Fibroblast of mammary gland (primary cell): ENCODE data around the gene GLRA2.

Experiments used
- DNase-seq: peaks from one replicate; pipeline ENCODE4 v3.0.0-alpha.2; 2010; ENCODE audit warnings: low read depth
- H3K4me3 ChIP-seq: 2 replicates; pipeline ENCODE4 v1.5.1; 2011; ENCODE audit warnings: low read depth, mild to moderate bottlenecking, low read length, moderate library complexity; ENCODE audit not compliant: control insufficient read depth
- TF ChIP-seq, protein P1 (sequence below): conservative IDR thresholded peaks from 2 replicates; pipeline ENCODE4 v1.5.1; 2011; ENCODE audit warnings: low read depth, low read length, inconsistent platforms; ENCODE audit not compliant: control insufficient read depth, insufficient read depth

GLRA2 gene

DNA sequence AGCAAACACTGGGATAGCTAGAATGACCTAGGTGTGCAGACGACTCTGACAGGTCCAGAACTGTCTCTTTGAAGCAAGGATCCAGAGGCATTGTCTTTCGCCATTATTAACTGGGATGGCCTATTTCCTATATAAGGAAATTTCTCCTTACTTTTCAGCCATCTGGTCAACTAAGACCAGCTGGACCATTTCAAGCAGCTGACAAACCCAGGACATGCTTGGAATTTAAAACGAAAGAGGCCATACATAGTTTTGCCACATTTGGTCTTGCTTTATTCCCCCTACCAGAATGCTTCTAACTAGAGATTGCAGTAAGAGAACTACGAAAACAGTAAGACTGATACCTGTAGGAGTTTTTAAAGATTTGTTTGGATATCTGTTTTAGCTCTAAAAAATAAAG, 87.0 kb downstream of the GLRA2 start:
- TF ChIP-seq, protein P1, sequence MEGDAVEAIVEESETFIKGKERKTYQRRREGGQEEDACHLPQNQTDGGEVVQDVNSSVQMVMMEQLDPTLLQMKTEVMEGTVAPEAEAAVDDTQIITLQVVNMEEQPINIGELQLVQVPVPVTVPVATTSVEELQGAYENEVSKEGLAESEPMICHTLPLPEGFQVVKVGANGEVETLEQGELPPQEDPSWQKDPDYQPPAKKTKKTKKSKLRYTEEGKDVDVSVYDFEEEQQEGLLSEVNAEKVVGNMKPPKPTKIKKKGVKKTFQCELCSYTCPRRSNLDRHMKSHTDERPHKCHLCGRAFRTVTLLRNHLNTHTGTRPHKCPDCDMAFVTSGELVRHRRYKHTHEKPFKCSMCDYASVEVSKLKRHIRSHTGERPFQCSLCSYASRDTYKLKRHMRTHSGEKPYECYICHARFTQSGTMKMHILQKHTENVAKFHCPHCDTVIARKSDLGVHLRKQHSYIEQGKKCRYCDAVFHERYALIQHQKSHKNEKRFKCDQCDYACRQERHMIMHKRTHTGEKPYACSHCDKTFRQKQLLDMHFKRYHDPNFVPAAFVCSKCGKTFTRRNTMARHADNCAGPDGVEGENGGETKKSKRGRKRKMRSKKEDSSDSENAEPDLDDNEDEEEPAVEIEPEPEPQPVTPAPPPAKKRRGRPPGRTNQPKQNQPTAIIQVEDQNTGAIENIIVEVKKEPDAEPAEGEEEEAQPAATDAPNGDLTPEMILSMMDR: no peak
- H3K4me3 ChIP-seq: no peak overlapping the region
- no peak for DNase-seq

DNA sequence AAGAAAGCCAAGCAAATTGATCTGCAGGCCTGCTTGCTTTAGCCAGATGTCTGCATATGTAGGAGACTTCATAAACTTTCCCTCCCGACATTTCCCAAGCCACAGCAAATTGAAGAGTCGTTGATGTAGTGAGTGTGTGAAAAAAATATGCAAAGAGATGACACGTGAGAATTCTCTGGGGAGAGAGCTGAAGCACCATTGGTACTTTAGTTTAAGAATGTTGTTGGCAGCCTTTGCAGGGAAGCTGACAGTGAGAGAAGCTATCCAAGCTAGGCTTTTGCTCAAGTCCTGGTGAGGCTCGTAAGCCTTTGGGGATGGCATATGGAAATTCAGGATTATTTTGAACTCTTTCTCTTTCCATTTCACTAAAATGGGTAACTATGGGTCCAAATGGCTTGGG, 87.5 kb downstream of the GLRA2 start:
- TF ChIP-seq, protein P1: no peak
- H3K4me3 ChIP-seq: no peak overlapping the region
- peak; percentile 38 for DNase-seq

DNA sequence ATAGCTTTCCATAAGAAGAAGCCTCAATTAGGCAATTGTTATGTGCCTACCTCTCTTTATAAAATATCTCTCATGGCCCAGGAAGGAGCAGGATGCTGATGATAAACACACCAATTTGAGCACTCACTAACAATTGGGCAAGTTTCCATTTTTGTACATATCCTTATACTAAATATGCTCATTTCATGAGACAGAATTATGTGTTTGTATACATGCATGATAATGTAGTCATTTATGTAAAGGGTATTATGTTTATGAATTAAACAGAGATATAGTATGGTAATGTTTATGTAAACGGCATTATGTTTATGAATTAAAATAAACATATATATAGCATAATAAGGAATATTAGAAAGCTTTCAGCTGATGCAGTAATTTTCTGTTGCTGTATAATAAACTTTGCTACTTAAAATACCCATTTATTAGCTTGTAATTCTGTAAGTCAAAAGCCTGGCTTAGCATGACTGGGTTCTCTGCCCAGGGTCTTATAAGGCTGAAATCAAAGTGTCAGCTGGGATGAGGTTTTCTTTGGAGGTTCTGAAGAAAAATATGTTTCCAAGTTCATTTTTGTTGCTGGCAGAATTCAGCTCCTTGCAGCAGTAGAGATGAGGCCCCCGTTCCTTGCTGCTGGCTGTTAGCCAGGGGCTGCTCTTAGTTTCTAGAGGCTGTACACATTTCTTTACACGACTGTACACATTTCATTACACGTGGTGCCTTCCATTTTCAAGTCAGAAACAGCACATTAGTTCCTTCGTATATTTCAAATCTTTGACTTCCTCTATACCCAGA, 89.0 kb downstream of the GLRA2 start:
- no peak for DNase-seq
- TF ChIP-seq, protein P1: no peak
- no peak overlapping the region for H3K4me3 ChIP-seq

DNA sequence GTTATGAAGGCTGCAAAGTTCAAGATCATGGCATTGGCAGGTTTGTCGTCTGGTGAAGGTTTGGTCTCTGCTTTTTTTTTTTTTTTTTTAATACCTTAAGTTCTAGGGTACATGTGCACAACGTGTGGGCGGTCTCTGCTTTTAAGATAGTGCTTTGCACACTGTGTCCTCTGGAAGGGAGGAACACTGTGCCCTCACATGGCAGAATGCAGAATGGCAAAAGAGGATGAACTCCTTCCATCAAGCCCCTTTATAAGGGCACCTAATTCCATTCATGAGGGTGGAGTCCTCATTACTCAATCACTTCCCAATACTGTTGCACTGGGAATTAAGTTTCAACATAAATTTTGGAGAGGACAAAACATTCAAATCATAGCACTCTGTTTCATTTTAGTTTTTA, 101.4 kb downstream of the GLRA2 start:
- no peak overlapping the region for H3K4me3 ChIP-seq
- TF ChIP-seq, protein P1: no peak
- DNase-seq: no peak

DNA sequence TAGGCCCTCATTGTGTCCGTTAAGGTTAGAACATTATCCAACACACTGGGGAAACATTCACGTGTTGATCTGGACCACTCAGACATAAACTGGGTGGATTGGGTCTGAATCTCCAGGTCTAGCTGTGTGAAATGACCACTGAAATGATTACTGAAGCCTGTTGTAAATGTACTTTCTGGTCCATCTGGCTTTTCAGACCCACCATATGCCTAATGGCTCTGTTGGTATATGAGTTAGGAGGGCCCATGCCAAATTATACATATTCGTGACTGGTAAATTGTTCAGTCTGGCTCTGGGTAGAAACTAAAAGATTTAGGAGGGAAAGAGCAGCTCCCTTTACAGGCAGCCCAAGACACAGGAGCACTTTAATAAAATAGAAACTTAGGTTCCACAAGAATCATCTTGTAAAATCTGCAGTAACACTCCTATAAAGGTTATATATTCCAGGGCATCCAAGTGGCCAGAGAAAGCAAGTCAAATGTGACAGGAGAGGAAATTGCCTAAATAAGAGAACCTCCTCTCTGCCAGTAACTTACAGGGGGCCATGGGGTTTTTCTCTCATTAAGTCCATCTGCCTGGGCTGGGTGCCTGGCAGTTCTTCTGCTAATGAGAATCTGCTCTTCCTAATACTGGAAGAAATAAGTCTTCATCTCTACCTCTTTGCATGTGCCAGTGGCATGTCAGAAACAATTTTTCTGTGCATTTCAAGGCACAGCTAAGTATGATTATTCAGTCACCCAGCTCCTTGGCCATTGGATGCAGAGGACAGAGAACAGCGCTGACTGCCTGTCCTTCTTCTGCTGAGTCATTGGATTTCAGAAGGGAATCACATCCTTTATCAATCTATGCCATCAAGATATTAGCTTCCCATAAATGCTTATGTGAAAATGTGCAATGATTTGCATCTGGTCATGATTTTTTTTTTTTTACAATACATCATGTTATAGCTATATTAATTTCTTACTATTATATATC, 112.6 kb downstream of the GLRA2 start:
- TF ChIP-seq, protein P1: no peak
- DNase-seq: no peak
- H3K4me3 ChIP-seq: no peak overlapping the region

DNA sequence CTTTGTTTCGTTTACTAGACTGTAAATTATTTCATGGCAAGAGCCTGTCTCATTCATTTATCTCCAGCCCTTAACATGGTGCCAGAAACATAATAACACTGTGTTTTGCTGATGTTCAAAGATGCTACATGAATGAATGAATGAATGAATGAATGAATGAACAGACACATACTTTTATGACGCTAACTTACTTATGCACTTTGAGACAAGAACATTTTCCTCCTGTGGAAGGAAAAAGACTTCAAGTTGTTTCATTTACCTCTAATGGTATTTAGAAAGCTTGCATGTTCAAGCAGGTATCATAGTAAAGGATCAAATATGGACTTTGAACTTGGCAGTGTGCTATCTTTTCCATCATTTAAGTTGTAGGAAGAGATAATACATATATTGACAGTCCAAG, 131.6 kb downstream of the GLRA2 start:
- TF ChIP-seq, protein P1: no peak
- no peak for DNase-seq
- H3K4me3 ChIP-seq: no peak overlapping the region
